ENCODE measurements around the gene C4orf50.

The C4orf50 gene

GRCh38 chr4:5999356-5999755, 18.9 kb downstream of the C4orf50 start:
- Histone ChIP-seq H3K4me3 (ENCODE audit: low read depth in 1 of 2, low read length in 2 of 2) (no peak overlapping the region), H3K9me3 (ENCODE audit: insufficient read depth, low read length, severe bottlenecking) (peaks cover 4% of the 10 kb centered on the region), H3K79me2 (ENCODE audit: insufficient read depth, low read length) (no peaks in the 10 kb centered on the region), H2AFZ (ENCODE audit: low read depth, low read length) (no peak overlapping the region), H3K9ac (ENCODE audit: low read depth, low read length) (no peak overlapping the region), H3K4me1 (ENCODE audit: insufficient read depth, low read length) (no peaks in the 10 kb centered on the region), H3K36me3 (ENCODE audit: insufficient read depth, low read length) (no peaks in the 10 kb centered on the region), H3K4me2 (ENCODE audit: insufficient read depth, low read length) (no peak overlapping the region), H4K20me1 (ENCODE audit: insufficient read depth, low read length) (no peaks in the 10 kb centered on the region), H3K27ac (ENCODE audit: low read length) (no peak overlapping the region), H3K27me3 (ENCODE audit: insufficient read depth, low read length, poor library complexity) (no peaks in the 10 kb centered on the region)
- DNase-seq (no peak), ATAC-seq (ENCODE audit: insufficient read depth, low read depth) (no peak)
- no peak for TF ChIP-seq CTCF (IDR thresholded peaks at IDR 0.05; ENCODE audit: borderline replicate concordance, extremely low read depth, low read length, poor library complexity, severe bottlenecking)
- no peak for TF ChIP-seq EZH2 (IDR thresholded peaks at IDR 0.05; ENCODE audit: borderline replicate concordance, low read depth, low read length, severe bottlenecking)

GRCh38 chr4:5998333-5998936, 19.8 kb downstream of the C4orf50 start:
- Histone ChIP-seq H3K9ac (ENCODE audit: low read depth, low read length) (no peak overlapping the region), H3K27ac (ENCODE audit: low read length) (no peak overlapping the region), H2AFZ (ENCODE audit: low read depth, low read length) (no peak overlapping the region; the same call in 1 of the 2 replicates), H3K9me3 (ENCODE audit: insufficient read depth, low read length, severe bottlenecking) (no peaks in the 10 kb centered on the region), H3K27me3 (ENCODE audit: insufficient read depth, low read length, poor library complexity) (no peaks in the 10 kb centered on the region), H4K20me1 (ENCODE audit: insufficient read depth, low read length) (no peaks in the 10 kb centered on the region), H3K4me1 (ENCODE audit: insufficient read depth, low read length) (no peaks in the 10 kb centered on the region), H3K4me3 (ENCODE audit: low read depth in 1 of 2, low read length in 2 of 2) (no peak overlapping the region), H3K36me3 (ENCODE audit: insufficient read depth, low read length) (no peaks in the 10 kb centered on the region), H3K79me2 (ENCODE audit: insufficient read depth, low read length) (no peaks in the 10 kb centered on the region), H3K4me2 (ENCODE audit: insufficient read depth, low read length) (no peak overlapping the region)
- DNase-seq (peak; percentile 58), ATAC-seq (ENCODE audit: insufficient read depth, low read depth) (peak; percentile 86)
- TF ChIP-seq EZH2 (IDR thresholded peaks at IDR 0.05; ENCODE audit: borderline replicate concordance, low read depth, low read length, severe bottlenecking) (no peak), CTCF (IDR thresholded peaks at IDR 0.05; ENCODE audit: borderline replicate concordance, extremely low read depth, low read length, poor library complexity, severe bottlenecking) (peak; percentile 93)

GRCh38 chr4:5996641-5997040, 21.6 kb downstream of the C4orf50 start:
- H3K9me3 ChIP-seq (ENCODE audit: insufficient read depth, low read length, severe bottlenecking): no peaks in the 10 kb centered on the region
- H3K79me2 ChIP-seq (ENCODE audit: insufficient read depth, low read length): no peaks in the 10 kb centered on the region
- no peaks in the 10 kb centered on the region for H4K20me1 ChIP-seq (ENCODE audit: insufficient read depth, low read length)
- no peaks in the 10 kb centered on the region for H3K36me3 ChIP-seq (ENCODE audit: insufficient read depth, low read length)
- no peak overlapping the region for H3K4me2 ChIP-seq (ENCODE audit: insufficient read depth, low read length)
- no peaks in the 10 kb centered on the region for H3K4me1 ChIP-seq (ENCODE audit: insufficient read depth, low read length)
- ATAC-seq (ENCODE audit: insufficient read depth, low read depth) (no peak), DNase-seq (no peak)
- no peaks in the 10 kb centered on the region for H3K27me3 ChIP-seq (ENCODE audit: insufficient read depth, low read length, poor library complexity)
- no peak overlapping the region for H2AFZ ChIP-seq (ENCODE audit: low read depth, low read length)
- H3K4me3 ChIP-seq (ENCODE audit: low read depth in 1 of 2, low read length in 2 of 2): no peak overlapping the region
- H3K27ac ChIP-seq (ENCODE audit: low read length): no peak overlapping the region
- no peak overlapping the region for H3K9ac ChIP-seq (ENCODE audit: low read depth, low read length)
- TF ChIP-seq EZH2 (IDR thresholded peaks at IDR 0.05; ENCODE audit: borderline replicate concordance, low read depth, low read length, severe bottlenecking) (no peak), CTCF (IDR thresholded peaks at IDR 0.05; ENCODE audit: borderline replicate concordance, extremely low read depth, low read length, poor library complexity, severe bottlenecking) (no peak)

All from DND-41 (cell line).